ENCODE measurements around the gene IYD.

The IYD gene

DNA sequence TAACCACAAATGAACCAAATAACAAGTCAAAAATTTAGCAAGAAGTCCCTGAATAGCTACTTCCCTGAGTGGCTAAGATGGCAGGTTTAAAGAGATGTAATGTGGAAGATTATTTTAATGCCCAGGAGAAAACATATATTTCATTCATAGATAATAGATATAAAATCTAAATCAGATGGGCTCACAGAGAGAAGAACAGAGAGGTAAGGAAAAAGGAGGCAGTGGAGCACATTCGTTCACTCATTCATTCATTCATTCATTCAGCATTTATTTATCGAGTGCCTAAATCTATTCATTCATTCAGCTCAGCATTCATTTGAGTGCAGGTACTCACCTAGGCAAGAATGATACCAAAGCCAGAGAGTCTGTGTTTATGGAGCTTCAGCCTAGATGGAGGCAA is 32.1 kb upstream of the IYD start:
- Mint-ChIP-seq H3K4me3 (no peak overlapping the region), H3K9me3 (no peaks in the 10 kb centered on the region), H3K4me1 (no peaks in the 10 kb centered on the region), H3K27me3 (peaks cover 16% of the 10 kb centered on the region), H3K27ac (no peak overlapping the region)
- DNase-seq (no peak), ATAC-seq (no peak)

DNA sequence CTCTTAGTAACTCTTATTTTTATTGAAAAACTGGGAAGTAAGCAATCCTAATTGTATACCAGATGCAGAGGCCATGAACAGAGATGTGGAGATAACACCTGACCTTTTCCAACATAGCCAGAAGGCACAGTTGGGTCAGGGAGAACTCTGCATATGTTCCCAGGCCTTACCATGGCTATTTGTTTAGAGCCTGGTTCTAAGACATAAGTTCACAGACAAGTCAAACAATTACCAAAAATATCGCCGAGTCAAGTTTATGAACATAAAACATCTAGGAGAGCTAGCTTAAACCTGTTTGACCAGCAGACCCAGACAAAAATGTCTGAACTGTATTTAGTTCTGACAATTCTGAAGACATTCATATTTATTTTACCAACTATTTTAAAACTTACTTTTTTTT is 26.7 kb upstream of the IYD start:
- ATAC-seq, result no peak
- no peaks in the 10 kb centered on the region for H3K4me1 Mint-ChIP-seq

DNA sequence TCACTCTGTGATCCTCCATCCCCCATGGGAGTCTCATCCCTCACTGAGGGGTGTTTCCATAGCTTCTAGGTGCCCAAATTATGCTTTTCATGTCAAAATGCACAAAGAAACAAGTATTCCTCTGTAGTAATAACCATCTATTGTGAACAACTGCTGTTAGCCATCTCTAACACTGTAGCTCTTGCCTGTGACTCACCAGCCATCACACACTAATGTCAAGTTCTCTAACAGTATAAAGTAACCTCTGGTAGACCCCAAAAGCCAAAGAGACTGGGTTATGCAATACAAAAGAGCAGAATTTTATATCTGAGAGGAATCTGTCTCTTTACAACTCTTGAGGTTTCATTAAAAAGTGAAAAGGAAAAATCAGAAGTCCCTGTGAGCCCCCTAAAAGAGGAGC is 25.4 kb upstream of the IYD start:
- no peak overlapping the region for H3K27ac Mint-ChIP-seq
- ATAC-seq (no peak), DNase-seq (no peak)
- peaks cover 33% of the 10 kb centered on the region for H3K27me3 Mint-ChIP-seq
- no peak overlapping the region for H3K4me3 Mint-ChIP-seq
- H3K9me3 Mint-ChIP-seq, result no peaks in the 10 kb centered on the region
- H3K4me1 Mint-ChIP-seq, result no peaks in the 10 kb centered on the region

More for the DNA sequence above, 26.7 kb upstream of the IYD start:
- no peak overlapping the region for H3K4me3 Mint-ChIP-seq
- peaks cover 25% of the 10 kb centered on the region for H3K27me3 Mint-ChIP-seq
- DNase-seq, result no peak
- H3K27ac Mint-ChIP-seq, result no peak overlapping the region
- no peaks in the 10 kb centered on the region for H3K9me3 Mint-ChIP-seq

DNA sequence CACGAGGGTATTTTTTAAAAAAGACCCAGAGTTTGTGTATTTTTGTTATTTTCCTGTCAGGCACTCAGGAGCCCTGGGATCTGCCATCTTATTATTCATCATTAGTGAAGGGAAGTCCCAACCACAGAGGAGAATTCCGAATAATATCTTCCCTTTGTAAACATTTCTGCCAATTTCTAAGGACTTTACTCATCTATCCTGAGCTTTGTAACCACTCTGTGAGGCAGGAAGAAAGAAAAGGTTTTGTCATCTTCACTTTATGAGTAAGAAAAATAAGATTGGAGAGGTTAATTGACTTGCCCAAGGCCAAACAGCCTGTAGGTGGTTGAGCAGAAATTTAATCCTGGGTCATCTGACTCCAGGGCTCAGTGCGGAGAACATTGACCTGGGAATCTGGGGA is 23.0 kb upstream of the IYD start:
- no peak overlapping the region for H3K4me3 Mint-ChIP-seq

DNA sequence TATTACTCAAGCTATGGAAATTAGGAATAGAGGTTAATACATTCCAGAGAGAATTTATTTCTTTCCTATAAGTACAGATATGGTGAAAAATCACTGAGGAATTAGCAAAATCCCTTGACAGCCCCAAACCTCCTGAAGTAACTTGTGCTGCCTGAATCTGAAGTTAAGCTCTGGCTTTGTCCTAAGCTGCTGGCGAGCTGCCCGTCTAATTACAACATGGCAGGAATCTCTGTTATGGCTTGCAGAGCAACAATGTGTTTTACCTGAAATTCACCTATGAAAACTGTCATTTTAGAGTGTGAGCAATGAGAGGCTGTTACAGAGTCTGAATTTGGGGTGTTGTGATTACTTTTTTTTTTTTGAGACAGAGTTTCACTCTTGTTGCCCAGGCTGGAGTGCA is 22.5 kb upstream of the IYD start:
- Mint-ChIP-seq H3K9me3 (no peaks in the 10 kb centered on the region), H3K4me1 (no peaks in the 10 kb centered on the region), H3K27ac (no peak overlapping the region), H3K4me3 (no peak overlapping the region), H3K27me3 (peaks cover 27% of the 10 kb centered on the region)
- ATAC-seq, result no peak
- DNase-seq, result no peak

More for the DNA sequence above, 23.0 kb upstream of the IYD start:
- ATAC-seq (no peak), DNase-seq (no peak)
- Mint-ChIP-seq H3K4me1 (no peaks in the 10 kb centered on the region), H3K27me3 (peaks cover 32% of the 10 kb centered on the region), H3K27ac (no peak overlapping the region), H3K9me3 (no peaks in the 10 kb centered on the region)

DNA sequence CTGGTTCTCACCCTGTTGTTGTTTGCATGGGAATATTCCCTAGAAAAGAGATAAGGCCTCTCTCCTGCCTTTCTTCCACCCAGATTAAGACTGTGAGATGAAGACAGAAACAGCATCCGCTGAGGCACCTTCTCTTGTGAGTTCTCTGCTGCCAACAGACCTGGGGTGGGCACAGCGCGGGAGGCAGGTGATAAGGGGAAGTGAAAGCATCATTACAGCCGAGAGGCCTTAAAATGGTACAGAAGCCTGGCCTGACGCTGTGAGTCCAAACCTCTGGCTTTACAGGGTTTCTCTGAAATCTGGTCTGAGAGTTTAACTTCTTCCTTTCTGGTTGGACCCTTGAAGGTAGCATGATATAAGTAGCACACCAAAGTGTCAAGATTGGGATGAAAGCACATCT is 21.0 kb upstream of the IYD start:
- Mint-ChIP-seq H3K27me3 (peaks cover 22% of the 10 kb centered on the region), H3K4me1 (no peaks in the 10 kb centered on the region), H3K27ac (no peak overlapping the region), H3K9me3 (no peaks in the 10 kb centered on the region), H3K4me3 (no peak overlapping the region)
- ATAC-seq (no peak), DNase-seq (no peak)

DNA sequence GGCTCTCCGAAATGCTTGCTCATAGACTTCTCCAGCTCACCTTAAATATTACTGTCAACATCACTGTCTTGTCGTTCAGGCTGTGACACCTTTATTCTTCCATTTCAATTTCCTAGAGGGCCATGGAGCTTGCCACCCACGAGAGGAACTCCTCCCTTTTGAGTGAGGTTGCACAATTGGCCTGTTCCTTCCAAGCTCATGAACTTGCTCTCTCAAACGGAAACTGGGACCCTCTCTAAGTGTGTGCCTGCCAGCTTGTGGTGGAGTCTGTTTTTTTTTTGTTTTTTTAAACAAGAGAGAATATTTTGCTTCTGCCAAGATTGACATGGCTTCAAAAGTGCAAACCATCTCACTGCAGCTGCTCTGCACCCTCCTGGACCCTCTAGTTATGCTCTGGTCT is 19.3 kb upstream of the IYD start:
- DNase-seq (no peak), ATAC-seq (no peak)

DNA sequence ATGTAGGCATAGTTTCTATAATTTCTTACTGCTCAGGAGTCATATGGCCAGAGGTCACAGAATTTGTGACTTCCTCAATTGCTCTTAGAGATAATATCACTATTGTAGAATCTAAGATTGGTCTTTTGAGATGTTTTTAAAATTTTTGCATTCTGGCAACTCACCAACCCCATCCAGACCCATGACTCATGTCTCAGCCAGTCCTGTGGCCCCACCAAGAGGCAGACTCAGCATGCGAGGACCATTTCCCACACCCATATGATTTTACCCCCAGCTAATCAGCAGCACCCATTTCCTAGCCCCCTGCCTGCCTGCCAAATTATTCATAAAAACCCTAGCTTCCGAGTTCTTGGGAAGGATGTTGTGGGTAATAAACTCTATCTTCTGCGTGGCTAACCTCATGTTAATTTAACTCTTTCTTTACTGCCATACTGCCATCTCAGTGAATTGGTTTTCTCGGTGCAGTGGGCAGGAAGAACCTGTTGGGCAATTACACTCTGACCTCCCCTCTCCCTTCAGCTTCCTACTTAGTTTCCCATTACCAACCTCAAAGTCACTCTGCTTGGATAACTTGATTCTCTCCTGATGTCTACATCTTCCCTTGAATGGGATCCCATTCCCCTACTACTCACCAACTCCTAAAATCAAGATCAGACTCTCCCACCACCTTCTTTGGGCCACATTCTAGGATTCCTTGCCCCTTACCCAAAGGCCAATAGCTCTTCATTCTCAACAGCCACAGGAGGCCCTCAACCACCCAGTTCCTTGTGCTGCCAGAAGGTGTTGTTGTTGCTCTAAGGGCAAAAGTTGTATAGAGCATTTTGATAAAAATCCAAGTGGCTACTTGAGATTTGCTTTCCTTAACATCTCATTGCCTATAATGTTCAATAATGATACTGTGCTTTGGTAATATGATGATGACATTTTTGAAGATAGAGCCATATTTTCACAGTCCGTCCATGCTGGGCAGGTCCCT is 16.2 kb upstream of the IYD start:
- DNase-seq (no peak), ATAC-seq (peak; percentile 49)
- Mint-ChIP-seq H3K9me3 (no peaks in the 10 kb centered on the region), H3K4me1 (no peaks in the 10 kb centered on the region), H3K27me3 (peaks cover 3% of the 10 kb centered on the region), H3K27ac (no peak overlapping the region), H3K4me3 (no peak overlapping the region)

More for the DNA sequence above, 19.3 kb upstream of the IYD start:
- H3K4me3 Mint-ChIP-seq, result no peak overlapping the region
- H3K27me3 Mint-ChIP-seq, result peaks cover 20% of the 10 kb centered on the region
- H3K27ac Mint-ChIP-seq, result no peak overlapping the region
- H3K9me3 Mint-ChIP-seq, result no peaks in the 10 kb centered on the region
- no peaks in the 10 kb centered on the region for H3K4me1 Mint-ChIP-seq

DNA sequence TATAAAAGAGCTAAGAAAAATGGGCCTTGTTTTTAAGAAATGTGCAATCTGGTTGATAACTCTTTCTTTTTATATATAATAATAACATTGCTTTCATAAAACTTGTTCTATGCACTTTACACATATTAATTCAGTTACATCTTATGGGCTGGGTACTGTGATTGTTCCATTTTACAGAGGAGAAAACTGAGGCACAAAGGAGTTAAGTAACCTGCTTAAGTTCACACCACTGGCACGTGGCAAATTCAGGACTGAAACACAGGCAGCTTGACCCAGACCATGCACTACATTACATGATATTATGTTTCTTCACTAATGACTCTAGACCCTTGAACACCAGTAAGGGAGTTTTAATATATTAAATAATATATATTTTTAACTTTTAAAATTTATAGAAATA is 15.4 kb upstream of the IYD start:
- H3K4me1 Mint-ChIP-seq, result no peaks in the 10 kb centered on the region
- ATAC-seq (no peak), DNase-seq (no peak)
- no peak overlapping the region for H3K27ac Mint-ChIP-seq
- no peak overlapping the region for H3K4me3 Mint-ChIP-seq
- H3K27me3 Mint-ChIP-seq, result no peaks in the 10 kb centered on the region
- H3K9me3 Mint-ChIP-seq, result no peaks in the 10 kb centered on the region

DNA sequence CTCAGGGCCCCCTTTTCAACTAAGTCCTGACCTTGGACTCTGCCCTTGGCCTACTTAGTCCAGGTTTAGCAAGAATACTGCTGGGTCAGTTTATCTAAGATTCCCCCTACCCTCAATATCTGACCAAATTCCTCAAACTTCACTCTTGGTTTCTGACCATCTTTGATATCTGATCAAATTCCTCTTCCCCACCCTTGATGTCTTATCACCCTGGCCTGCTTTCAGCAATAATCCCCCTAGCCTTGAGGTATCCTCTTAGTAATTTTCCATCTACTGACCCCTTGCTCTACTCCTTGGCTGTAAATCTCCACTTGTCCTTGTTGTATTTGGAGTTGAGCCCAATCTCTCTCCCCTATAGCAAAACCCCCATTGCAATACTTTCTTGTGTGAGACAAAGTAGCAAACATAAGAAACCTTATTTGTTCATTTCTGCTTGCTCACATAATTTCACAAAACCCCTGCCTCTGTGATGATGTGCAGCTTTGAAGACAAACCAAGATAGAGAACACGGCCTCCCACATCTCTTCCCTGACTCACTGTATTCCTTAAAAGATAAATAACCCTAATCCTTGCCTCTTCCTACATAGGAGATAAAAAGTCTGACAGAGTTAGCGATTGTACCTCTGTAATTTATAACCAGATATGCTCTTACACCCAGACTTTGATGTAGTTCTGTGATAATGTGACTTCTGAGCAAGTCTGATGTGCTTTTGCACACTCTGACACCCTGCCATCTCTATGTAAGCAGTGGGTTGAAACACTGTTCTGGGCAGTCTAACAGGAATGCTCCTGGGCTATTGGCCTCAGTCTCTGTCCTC is 13.8 kb upstream of the IYD start:
- no peaks in the 10 kb centered on the region for H3K4me1 Mint-ChIP-seq
- H3K4me3 Mint-ChIP-seq, result no peak overlapping the region
- no peaks in the 10 kb centered on the region for H3K27me3 Mint-ChIP-seq
- H3K9me3 Mint-ChIP-seq, result no peaks in the 10 kb centered on the region
- H3K27ac Mint-ChIP-seq, result no peak overlapping the region
- no peak for ATAC-seq
- no peak for DNase-seq

DNA sequence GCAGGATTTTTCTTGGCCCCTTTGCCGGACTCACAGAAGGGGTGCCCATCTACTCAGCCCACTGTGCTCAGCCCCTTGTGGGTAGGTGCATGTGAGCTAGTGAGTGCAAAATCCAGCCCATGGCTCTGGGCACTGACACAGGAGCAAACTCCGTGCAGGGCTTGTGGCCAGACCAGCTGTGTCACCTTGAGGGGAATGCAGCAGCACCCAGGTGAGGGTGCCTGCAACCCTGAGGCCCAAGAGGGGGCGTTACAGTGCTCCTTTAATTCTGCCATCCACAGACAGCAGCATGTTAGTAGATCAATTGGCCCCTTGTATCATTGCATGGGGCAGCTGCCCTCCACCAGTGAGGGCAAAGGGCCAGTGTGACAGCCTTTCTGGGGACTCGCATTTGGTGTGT is 12.9 kb upstream of the IYD start:
- no peaks in the 10 kb centered on the region for H3K9me3 Mint-ChIP-seq
- no peaks in the 10 kb centered on the region for H3K27me3 Mint-ChIP-seq
- H3K4me1 Mint-ChIP-seq, result no peaks in the 10 kb centered on the region
- ATAC-seq (no peak), DNase-seq (no peak)
- no peak overlapping the region for H3K27ac Mint-ChIP-seq
- no peak overlapping the region for H3K4me3 Mint-ChIP-seq

DNA sequence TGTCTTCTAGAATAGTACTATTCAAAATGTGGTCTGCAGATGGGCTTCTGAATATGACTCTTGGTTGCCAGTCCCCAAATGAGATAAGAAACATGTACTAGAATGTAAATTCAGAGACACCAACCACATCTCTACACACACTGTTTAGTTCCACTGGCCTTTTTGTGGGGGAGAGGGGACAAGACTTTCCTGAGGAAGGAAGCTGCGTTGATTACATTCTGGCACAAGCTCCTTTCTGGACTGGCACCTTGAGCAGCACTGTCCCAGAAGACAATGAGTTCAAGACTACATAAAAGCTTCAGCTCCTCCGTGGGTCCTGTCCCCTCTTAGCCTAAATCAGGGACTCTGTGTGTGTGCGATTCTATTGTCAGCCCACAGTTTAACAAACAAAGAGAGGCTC is 6.9 kb upstream of the IYD start:
- ATAC-seq, result no peak
- Mint-ChIP-seq H3K27me3 (no peaks in the 10 kb centered on the region), H3K4me3 (no peak overlapping the region)

DNA sequence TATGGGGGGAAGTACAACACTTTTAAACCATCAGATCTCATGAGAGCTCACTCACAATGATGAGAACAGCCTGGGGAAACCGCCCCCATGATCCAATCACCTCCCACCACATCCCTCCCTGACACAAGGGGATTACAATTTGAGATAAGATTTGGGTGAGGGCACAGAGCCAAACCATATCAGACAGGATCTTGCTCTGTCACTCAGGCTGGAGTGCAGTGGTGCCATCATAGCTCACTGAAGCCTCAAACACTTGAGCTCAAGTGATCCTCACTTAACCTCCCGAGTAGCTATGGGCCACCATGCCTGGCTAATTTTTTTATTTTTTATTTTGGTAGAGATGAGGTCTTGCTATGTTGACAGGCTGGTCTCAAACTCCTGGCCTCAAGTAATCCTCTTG is 5.1 kb upstream of the IYD start:
- H3K27me3 Mint-ChIP-seq, result no peaks in the 10 kb centered on the region
- H3K4me1 Mint-ChIP-seq, result no peaks in the 10 kb centered on the region
- DNase-seq, result no peak
- no peaks in the 10 kb centered on the region for H3K9me3 Mint-ChIP-seq
- ATAC-seq, result no peak
- no peak overlapping the region for H3K27ac Mint-ChIP-seq
- H3K4me3 Mint-ChIP-seq, result no peak overlapping the region

More for the DNA sequence above, 6.9 kb upstream of the IYD start:
- DNase-seq, result no peak
- no peaks in the 10 kb centered on the region for H3K4me1 Mint-ChIP-seq
- H3K27ac Mint-ChIP-seq, result no peak overlapping the region
- no peaks in the 10 kb centered on the region for H3K9me3 Mint-ChIP-seq

DNA sequence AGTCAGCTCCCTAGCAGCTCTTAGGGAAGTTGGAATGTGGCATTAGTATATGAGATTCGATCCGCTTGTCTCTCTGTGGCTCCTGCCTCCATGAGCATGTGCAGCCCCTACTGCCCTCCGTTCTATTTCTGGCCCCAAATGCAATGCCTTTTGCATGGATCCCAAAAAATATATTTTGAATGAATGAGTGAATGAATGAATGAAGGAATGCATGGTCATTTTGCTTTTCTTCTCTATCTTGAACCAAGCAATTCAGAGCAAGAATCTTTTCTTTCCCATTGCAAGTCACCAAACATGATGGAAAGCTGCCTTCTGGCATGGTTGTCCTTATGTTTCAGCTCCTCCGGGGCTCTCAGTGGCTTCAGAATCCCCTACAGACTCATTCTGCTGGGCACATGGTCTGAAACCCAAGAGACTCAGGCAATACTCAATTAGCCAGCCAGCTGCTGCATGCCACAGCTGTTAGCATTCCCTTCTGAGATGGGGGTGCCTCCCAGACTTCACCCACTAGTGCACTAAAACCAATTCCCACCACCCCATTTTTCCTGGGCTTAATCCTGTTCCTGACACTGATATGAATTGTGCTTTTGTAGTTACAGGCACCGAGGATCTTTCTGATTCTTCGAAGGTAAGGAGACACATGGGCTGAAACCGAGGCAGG is 2.6 kb upstream of the IYD start:
- no peak for ATAC-seq
- Mint-ChIP-seq H3K27ac (no peak overlapping the region), H3K4me3 (no peak overlapping the region), H3K4me1 (no peaks in the 10 kb centered on the region), H3K9me3 (no peaks in the 10 kb centered on the region), H3K27me3 (no peaks in the 10 kb centered on the region)
- DNase-seq, result no peak

DNA sequence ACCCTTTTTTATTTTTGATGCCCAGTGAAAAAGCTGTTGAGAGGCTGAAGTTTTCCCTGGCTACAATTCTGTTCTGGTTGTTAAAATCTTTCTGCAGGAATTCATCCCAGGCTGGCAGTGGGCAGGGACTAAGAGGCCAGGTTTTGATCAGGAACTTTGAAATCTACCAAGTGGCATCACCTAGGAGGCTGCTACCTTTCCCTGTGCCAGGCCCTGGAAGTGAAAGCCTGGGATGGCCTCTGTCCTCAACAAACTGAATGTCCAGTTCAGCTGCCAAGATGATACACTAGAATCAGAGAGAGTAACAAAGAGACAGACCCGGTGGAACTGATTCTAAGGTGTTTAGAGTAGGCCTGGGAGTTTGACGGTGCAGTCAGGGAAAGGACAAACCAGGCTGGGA is 596 bp downstream of the IYD start:
- Mint-ChIP-seq H3K4me1 (no peaks in the 10 kb centered on the region), H3K27me3 (peaks cover 6% of the 10 kb centered on the region), H3K4me3 (no peak overlapping the region), H3K9me3 (no peaks in the 10 kb centered on the region), H3K27ac (no peak overlapping the region)
- ATAC-seq, result no peak
- DNase-seq, result no peak

DNA sequence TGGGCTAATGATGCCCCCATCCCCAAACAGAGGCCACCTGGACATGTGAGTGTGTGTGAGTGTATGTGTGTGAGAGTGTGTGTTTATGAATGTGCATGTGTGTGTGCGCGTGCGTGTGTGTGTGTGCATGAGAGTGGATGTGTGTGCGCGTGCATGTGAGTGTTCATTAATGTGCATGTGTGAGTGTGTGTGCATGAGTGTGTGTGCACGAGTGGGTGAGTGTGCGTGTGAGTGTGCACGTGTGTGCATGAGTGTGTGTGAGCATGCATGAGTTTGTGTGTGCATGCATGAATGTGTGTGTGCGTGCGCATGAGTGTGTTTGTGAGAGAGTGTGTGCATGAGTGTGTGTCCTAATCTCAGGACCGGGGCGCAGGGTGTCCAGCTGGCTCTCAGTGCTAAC is 1.3 kb downstream of the IYD start:
- no peaks in the 10 kb centered on the region for H3K4me1 Mint-ChIP-seq
- no peak overlapping the region for H3K4me3 Mint-ChIP-seq
- DNase-seq (no peak), ATAC-seq (no peak)
- H3K27ac Mint-ChIP-seq, result no peak overlapping the region
- peaks cover 6% of the 10 kb centered on the region for H3K27me3 Mint-ChIP-seq
- H3K9me3 Mint-ChIP-seq, result no peaks in the 10 kb centered on the region

Data from stimulated activated naive CD8-positive, alpha-beta T cell treated with anti-CD3 and anti-CD28 coated beads, Interleukin-15, amount 100 ng/mL, for 72 hours (primary cell).